H1 (cell line): ENCODE data around the gene DUSP7. TPM values are rescaled to one million over a fixed set of nuclear protein-coding genes. Genes with fewer than 3 reads are reported as not detected.
A peak's percentile ranks its signal among the peaks of the same experiment; 100 is the strongest.

Experiments used
- CTCF ChIA-PET: fragments of 300-600 bp; sonication (Branson Sonifier 250); formaldehyde crosslinking; loops from one replicate; lab custom pipeline; 2021; ENCODE audit not compliant: partially characterized antibody; lab: Charles Lee
- POLR2A ChIA-PET: fragments of 300-600 bp; sonication (Branson Sonifier 250); formaldehyde crosslinking; loops from one replicate; lab custom pipeline; 2021; ENCODE audit warnings: inconsistent platforms; ENCODE audit not compliant: partially characterized antibody; lab: Charles Lee
- DNase-seq, 2 experiments: peaks; one replicate each; pipeline versions ENCODE4 v3.0.0 to v3.0.0-alpha.2; 2010 to 2022; ENCODE audit warnings: low spot score in 2 of 2, low read depth in 1 of 2, mixed read lengths in 1 of 2
- FAIRE-seq: peaks from 2 replicates; lab custom pipeline; 2011; peaks lifted over from hg19 to GRCh38; lab: Jason Lieb, UNC
- H2AFZ ChIP-seq: 2 replicates; pipeline ENCODE4 v1.8.1; 2012; ENCODE audit warnings: low read length, inconsistent platforms
- H2AK5ac ChIP-seq: 2 replicates; pipeline ENCODE4 v1.6.1; 2013; ENCODE audit warnings: low read depth, low read length
- H2BK120ac ChIP-seq: replicated peaks from 2 replicates; pipeline ENCODE3; 2013; ENCODE audit warnings: low read depth, low read length, inconsistent platforms
- H2BK12ac ChIP-seq: 2 replicates; pipeline ENCODE4 v1.6.1; 2013; ENCODE audit warnings: low read depth, low read length
- H2BK15ac ChIP-seq: 2 replicates; pipeline ENCODE4 v1.6.1; 2013; ENCODE audit warnings: low read length
- H2BK20ac ChIP-seq: 2 replicates; pipeline ENCODE4 v1.6.1; 2013; ENCODE audit warnings: low read length
- H2BK5ac ChIP-seq: 2 replicates; pipeline ENCODE4 v1.6.1; 2013; ENCODE audit warnings: low read depth, low read length
- H3K14ac ChIP-seq: 2 replicates; pipeline ENCODE4 v1.6.1; 2013; ENCODE audit warnings: inconsistent platforms; ENCODE audit not compliant: insufficient read length
- H3K18ac ChIP-seq: 2 replicates; pipeline ENCODE4 v1.6.1; 2013; ENCODE audit warnings: low read length; ENCODE audit errors: extremely low read depth
- H3K23ac ChIP-seq: 2 replicates; pipeline ENCODE4 v1.6.1; 2013; ENCODE audit warnings: inconsistent platforms; ENCODE audit not compliant: insufficient read length
- H3K23me2 ChIP-seq: 2 replicates; pipeline ENCODE4 v1.6.1; 2013; ENCODE audit warnings: low read depth, low read length
- H3K27ac ChIP-seq: 2 replicates; pipeline ENCODE4 v1.6.1; 2011; ENCODE audit warnings: low read depth, low read length, inconsistent platforms
- H3K27me3 ChIP-seq, 4 experiments: replicated peaks in 1 of 4; 1 replicate in 1 of 4; 2 replicates in 3 of 4; pipeline versions ENCODE4 v1.6.1 to v1.8.1; 2011 to 2013; ENCODE audit warnings: low read length in 3 of 4, mild to moderate bottlenecking in 3 of 4, inconsistent platforms in 2 of 4, mixed read lengths in 2 of 4, moderate library complexity in 1 of 4; ENCODE audit not compliant: control insufficient read depth in 3 of 4, insufficient read depth in 3 of 4; ENCODE audit errors: extremely low read depth in 1 of 4
- H3K36me3 ChIP-seq, 4 experiments: 2 replicates each; pipeline versions ENCODE4 v1.6.1 to v1.8.1; 2011 to 2013; ENCODE audit warnings: mild to moderate bottlenecking in 4 of 4, low read length in 3 of 4, moderate library complexity in 2 of 4, control low read depth in 1 of 4, inconsistent platforms in 1 of 4; ENCODE audit not compliant: insufficient read depth in 4 of 4, control insufficient read depth in 2 of 4
- H3K4ac ChIP-seq: replicated peaks from 2 replicates; pipeline ENCODE3; 2013; ENCODE audit warnings: low read length, low read depth, mixed read lengths, inconsistent platforms; ENCODE audit not compliant: insufficient read length
- H3K4me1 ChIP-seq, 4 experiments: replicated peaks in 1 of 4; 1 replicate in 1 of 4; 2 replicates in 3 of 4; pipeline versions ENCODE4 v1.6.1 to v1.8.1; 2011 to 2013; ENCODE audit warnings: low read length in 3 of 4, inconsistent platforms in 2 of 4, mixed read lengths in 1 of 4; ENCODE audit not compliant: insufficient read depth in 4 of 4, control insufficient read depth in 3 of 4
- H3K4me2 ChIP-seq, 2 experiments: 2 replicates each; pipeline versions ENCODE4 v1.6.1 to v1.8.1; 2011 to 2013; ENCODE audit warnings: low read depth in 2 of 2, low read length in 2 of 2, control low read depth in 1 of 2, inconsistent platforms in 1 of 2, mild to moderate bottlenecking in 1 of 2; ENCODE audit not compliant: insufficient read depth in 1 of 2
- H3K4me3 ChIP-seq, 4 experiments: fragments of 200-600, 300-600 bp in 1 of 4; sonication (generic), shearing (Covaris generic), sonication (Bioruptor Twin) in 1 of 4; 2 replicates each; pipeline versions ENCODE4 v1.5.1 to v1.8.1; 2011 to 2016; ENCODE audit warnings: low read length in 4 of 4, low read depth in 3 of 4, control low read depth in 2 of 4, inconsistent platforms in 2 of 4, mild to moderate bottlenecking in 2 of 4, mixed read lengths in 1 of 4, moderate library complexity in 1 of 4; ENCODE audit not compliant: insufficient read depth in 2 of 4; ENCODE audit errors: extremely low read depth in 1 of 4
- H3K56ac ChIP-seq: replicated peaks from 2 replicates; pipeline ENCODE3; 2013; ENCODE audit warnings: low read depth, mild to moderate bottlenecking, mixed read lengths, low read length, inconsistent platforms; ENCODE audit not compliant: insufficient read length
- H3K79me1 ChIP-seq: 2 replicates; pipeline ENCODE4 v1.6.1; 2013; ENCODE audit warnings: low read depth, low read length, control low read depth
- H3K79me2 ChIP-seq, 2 experiments: 2 replicates each; pipeline versions ENCODE4 v1.6.1 to v1.8.1; 2012 to 2013; ENCODE audit warnings: low read length in 2 of 2, mild to moderate bottlenecking in 2 of 2, inconsistent platforms in 1 of 2; ENCODE audit not compliant: insufficient read depth in 2 of 2, control insufficient read depth in 1 of 2
- H3K9ac ChIP-seq, 4 experiments: replicated peaks in 1 of 4; 1 replicate in 1 of 4; 2 replicates in 3 of 4; pipeline versions ENCODE4 v1.6.1 to v1.8.1; 2011 to 2013; ENCODE audit warnings: low read depth in 3 of 4, low read length in 3 of 4, control low read depth in 2 of 4, mild to moderate bottlenecking in 2 of 4, moderate library complexity in 2 of 4, inconsistent platforms in 1 of 4; ENCODE audit errors: extremely low read depth in 1 of 4
- H3K9me3 ChIP-seq, 2 experiments: 2 replicates each; pipeline versions ENCODE4 v1.6.1 to v1.8.1; 2012 to 2013; ENCODE audit warnings: mild to moderate bottlenecking in 2 of 2, moderate library complexity in 2 of 2, control low read depth in 1 of 2, inconsistent platforms in 1 of 2, low read depth in 1 of 2, low read length in 1 of 2, mixed read lengths in 1 of 2; ENCODE audit not compliant: insufficient read depth in 2 of 2
- H4K20me1 ChIP-seq, 2 experiments: replicated peaks in 1 of 2; 2 replicates each; pipeline versions ENCODE3 to v1.8.1; 2011 to 2013; ENCODE audit warnings: inconsistent platforms in 2 of 2, low read length in 2 of 2, mild to moderate bottlenecking in 1 of 2; ENCODE audit not compliant: insufficient read depth in 2 of 2, control insufficient read depth in 1 of 2
- H4K5ac ChIP-seq: 2 replicates; pipeline ENCODE4 v1.6.1; 2013; ENCODE audit warnings: low read length, low read depth, mixed read lengths, inconsistent platforms; ENCODE audit not compliant: insufficient read length
- H4K8ac ChIP-seq: 2 replicates; pipeline ENCODE4 v1.8.0; 2013; ENCODE audit warnings: mild to moderate bottlenecking, moderate library complexity, low read length, inconsistent platforms; ENCODE audit not compliant: insufficient read depth; ENCODE audit errors: extremely low read depth
- H4K91ac ChIP-seq: replicated peaks from 2 replicates; pipeline ENCODE3; 2013; ENCODE audit warnings: low read length, mixed read lengths, inconsistent platforms; ENCODE audit not compliant: insufficient read length
- EZH2 ChIP-seq: fragments of 200-600 bp; sonication (generic); IDR thresholded peaks from 2 replicates; pipeline ENCODE4 v1.7.1; 2012; ENCODE audit warnings: low read depth, mild to moderate bottlenecking, moderate library complexity, low read length, inconsistent platforms; ENCODE audit not compliant: severe bottlenecking
- RXRA ChIP-seq: IDR thresholded peaks from 2 replicates; pipeline ENCODE4 v1.6.1; 2011; ENCODE audit warnings: low read depth, mild to moderate bottlenecking, low read length, moderate library complexity; ENCODE audit not compliant: insufficient read depth
- USF2 ChIP-seq: IDR thresholded peaks from 2 replicates; pipeline ENCODE4 v1.6.1; 2011; ENCODE audit warnings: low read length, improper control_type of control experiment
- WGBS, 2 experiments: shearing (Covaris generic) in 1 of 2; methylation state at CpG; one replicate each; pipeline versions ENCODE4 v1.1.6 to v1.1.7; 2013 to 2015; ENCODE audit warnings: low lambda C conversion rate in 2 of 2, mixed read lengths in 2 of 2, inconsistent platforms in 1 of 2, low coverage in 1 of 2, missing lambda C conversion rate in 1 of 2; ENCODE audit not compliant: insufficient replicate concordance in 2 of 2, insufficient coverage in 1 of 2, insufficient read length in 1 of 2; ENCODE audit errors: extremely low coverage in 1 of 2, missing lambda C conversion rate in 1 of 2; 5-methylcytosine and 5-hydroxymethylcytosine counted together
- polyA plus RNA-seq, 7 experiments: library from polyadenylated mRNA; depleted of rRNA in 3 of 7; stranded (reverse) in 5 of 7; unstranded in 2 of 7; fragments of >200 nt in 5 of 7; fragments of 200-250 nt in 2 of 7; gene quantifications; 1 replicate in 5 of 7; 2 replicates in 1 of 7; 4 replicates in 1 of 7; pipeline versions ENCODE4 v1.2.1 to v1.2.3, GENCODE V29; 2011 to 2013; ENCODE audit warnings: missing spikeins in 2 of 7, mixed read lengths in 2 of 7
- total RNA-seq: library from RNA; stranded (reverse); fragmentation: NEBNext Ultra II Directional; extraction: Animal tissue kit (Norgen Biotek cat#: 25700); gene quantifications from 2 replicates; pipeline ENCODE4 v1.2.1, GENCODE V29; 2021

Gene DUSP7
- total and polyA plus RNA-seq, 2 of the 8 experiments (the other 6 are each of a cell fraction or from before 2014, with no cell fraction given): 19.4 to 24.9 TPM

DNA sequence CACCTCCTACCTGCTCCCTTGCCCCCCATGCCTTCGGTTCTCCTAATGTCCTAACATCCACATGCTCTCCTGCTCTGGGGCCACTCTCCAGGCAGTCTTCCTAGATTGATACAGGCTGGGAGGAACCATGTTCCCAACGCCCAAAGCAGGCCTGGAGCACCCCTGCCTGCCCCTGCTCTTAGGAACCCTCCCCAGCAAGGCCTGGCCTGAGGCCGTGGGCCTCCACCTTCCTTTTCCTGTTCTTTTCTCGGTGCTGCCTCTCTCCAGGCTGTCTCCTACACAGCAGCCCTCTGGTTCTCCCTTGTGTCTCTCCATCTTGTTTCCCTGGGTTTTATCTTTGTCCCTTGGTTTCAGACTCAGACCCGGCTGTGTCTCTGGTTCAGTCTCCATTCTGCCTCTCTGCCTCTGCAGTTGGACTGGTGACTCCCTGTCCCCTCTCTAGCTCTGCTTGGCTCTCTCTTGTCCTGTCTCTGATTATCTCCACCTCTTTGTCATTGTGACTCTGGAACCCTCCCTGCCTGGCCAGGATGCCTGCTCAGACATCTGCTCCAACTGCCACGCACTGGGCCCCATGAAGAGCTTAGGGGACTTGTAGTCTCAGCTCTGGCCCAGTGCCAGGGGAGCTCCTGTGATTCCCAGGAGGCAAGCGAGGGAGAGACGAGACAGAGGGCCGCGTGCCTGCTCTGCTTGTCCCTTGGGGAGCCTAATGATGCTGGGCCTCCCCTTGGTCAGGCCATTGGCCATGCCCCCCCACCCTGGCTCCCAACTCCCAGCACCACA is 34.7 kb downstream of the DUSP7 start:
- Histone ChIP-seq H2BK120ac (no peak overlapping the region), H4K20me1 (no peaks in the 10 kb centered on the region), H4K8ac (no peak overlapping the region), H2BK12ac (0 out of 2 replicates have a peak overlapping the region, but pooled peaks have one; percentile 5), H3K9ac (no peak overlapping the region), H3K18ac (no peak overlapping the region), H3K9me3 (no peaks in the 10 kb centered on the region), H3K79me2 (no peaks in the 10 kb centered on the region), H2BK5ac (no peak overlapping the region), H2AK5ac (no peak overlapping the region), H3K27ac (no peak overlapping the region), H3K4me1 (peaks cover 0 to 5% (median 2%) of the 10 kb centered on the region in 4 experiments; a peak in 4 of 7 replicates), H3K79me1 (no peaks in the 10 kb centered on the region), H3K4ac (no peak overlapping the region), H3K14ac (no peak overlapping the region), H3K56ac (no peak overlapping the region), H3K27me3 (no peaks in the 10 kb centered on the region), H3K23ac (no peak overlapping the region), H2BK15ac (no peak overlapping the region), H3K4me3 (no peak overlapping the region), H3K23me2 (peaks cover 1% of the 10 kb centered on the region; the same call in 1 of the 2 replicates), H4K5ac (no peak overlapping the region), H4K91ac (no peak overlapping the region), H2BK20ac (no peak overlapping the region), H3K4me2 (no peak overlapping the region), H3K36me3 (no peaks in the 10 kb centered on the region), H2AFZ (no peak overlapping the region)
- CTCF ChIA-PET: interaction anchor here (1.1 to 24.7 kb wide), 7 partner anchors 9 to 102 kb away, joined by 3 to 984 read pairs (median 11); partner anchors contain the start of gene DUSP7
- WGBS, 2 experiments: 84% methylated on average over 10 of the region's 10 CpGs; no CpG with 5 or more reads in 1 of the 2 experiments
- FAIRE-seq (no peak), DNase-seq (no peak)
- POLR2A ChIA-PET: interaction anchor here (0.6 to 2.2 kb wide), 6 partner anchors 15 to 55 kb away, joined by 3 to 6 read pairs (median 4); partner anchors contain the start of genes DUSP7, PCBP4 and RPL29
- no peak for TF ChIP-seq EZH2
- TF ChIP-seq RXRA: no peak
- TF ChIP-seq USF2: no peak
